Hepatocyte (in vitro differentiated cells): ENCODE measurements around the gene GINS2.

Experiments used
- CTCF ChIP-seq: fragments of 200-600 bp; sonication (generic); IDR thresholded peaks from 2 replicates; pipeline ENCODE4 v1.5.1; 2016; ENCODE audit warnings: antibody characterized with exemption, mild to moderate bottlenecking; ENCODE audit not compliant: poor library complexity
- EZH2 ChIP-seq: fragments of 200-600 bp; sonication (generic); IDR thresholded peaks from 2 replicates; pipeline ENCODE4 v1.6.1; 2016; ENCODE audit warnings: antibody characterized with exemption, mild to moderate bottlenecking, borderline replicate concordance
- EZH2phosphoT487 ChIP-seq: fragments of 200-600 bp; sonication (generic); IDR thresholded peaks from one replicate; pipeline ENCODE4 v1.6.1; 2018; ENCODE audit warnings: antibody characterized with exemption, mild to moderate bottlenecking, low read depth, moderate library complexity; ENCODE audit not compliant: unreplicated experiment, severe bottlenecking

- TF ChIP-seq CTCF (no peak), EZH2 (no peak), EZH2phosphoT487 (no peak)
These were observed 24.8 kb downstream of the GINS2 start for GRCh38 chr16:85663891-85664321.
